ENCODE results near the gene PHF21B.

PHF21B gene

GRCh38 chr22:44936201-44936600, 73.6 kb downstream of the PHF21B start:
- TF ChIP-seq POU2F2 (IDR thresholded peaks at IDR 0.05; ENCODE audit: low read depth, low read length) (no peak), POLR2A (IDR thresholded peaks at IDR 0.05; ENCODE audit: low read depth, low read length) (no peak), POLR2AphosphoS5 (IDR thresholded peaks at IDR 0.05; ENCODE audit: low read depth, low read length) (no peak), TAF1 (IDR thresholded peaks at IDR 0.05; ENCODE audit: low read depth, low read length) (no peak), SPI1 (IDR thresholded peaks at IDR 0.05; ENCODE audit: low read depth, low read length) (no peak), PAX5 (IDR thresholded peaks at IDR 0.05; ENCODE audit: insufficient read depth, low read length, severe bottlenecking) (no peak)
- DNase-seq (ENCODE audit: insufficient read length, low spot score): no peak
- no peak for FAIRE-seq

DNA sequence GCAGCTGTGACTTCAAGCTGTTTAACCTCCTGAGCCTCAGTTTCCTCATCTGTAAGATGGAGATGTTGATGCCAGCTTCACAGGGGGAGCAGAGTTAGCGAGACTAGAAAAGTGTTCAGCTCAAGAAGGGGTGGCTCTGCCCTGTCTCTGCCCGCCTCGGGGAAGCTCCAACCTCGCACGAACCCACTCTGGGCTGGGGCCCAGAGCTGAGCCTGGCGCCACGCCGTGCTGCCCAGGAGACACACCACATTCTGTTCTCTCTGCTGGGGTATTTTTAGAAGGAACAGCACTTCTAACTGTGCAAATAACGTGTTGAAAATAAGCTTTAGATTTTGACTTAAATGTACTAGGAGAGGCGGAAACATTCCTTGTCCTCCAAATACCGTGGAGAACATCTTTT, 74.1 kb downstream of the PHF21B start:
- FAIRE-seq (no peak), DNase-seq (ENCODE audit: insufficient read length, low spot score) (no peak)
- TF ChIP-seq TAF1 (IDR thresholded peaks at IDR 0.05; ENCODE audit: low read depth, low read length) (no peak), POU2F2 (IDR thresholded peaks at IDR 0.05; ENCODE audit: low read depth, low read length) (no peak), PAX5 (IDR thresholded peaks at IDR 0.05; ENCODE audit: insufficient read depth, low read length, severe bottlenecking) (no peak), POLR2A (IDR thresholded peaks at IDR 0.05; ENCODE audit: low read depth, low read length) (no peak), POLR2AphosphoS5 (IDR thresholded peaks at IDR 0.05; ENCODE audit: low read depth, low read length) (no peak), SPI1 (IDR thresholded peaks at IDR 0.05; ENCODE audit: low read depth, low read length) (no peak)

DNA sequence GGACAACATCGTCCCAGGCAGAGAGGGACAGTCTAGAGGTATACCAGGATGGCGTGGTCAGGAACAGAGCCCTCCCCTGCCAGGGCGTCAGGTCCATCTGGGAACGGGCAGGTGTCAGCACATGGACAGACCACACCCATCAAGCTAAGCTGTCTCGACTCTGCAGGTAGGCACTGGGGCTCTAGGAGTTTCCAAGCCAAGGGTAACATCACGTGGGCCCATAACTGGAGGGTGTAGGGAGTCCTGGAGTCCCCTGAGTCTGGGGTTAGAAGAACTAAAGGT, 75.4 kb downstream of the PHF21B start:
- TF ChIP-seq PAX5 (IDR thresholded peaks at IDR 0.05; ENCODE audit: insufficient read depth, low read length, severe bottlenecking) (no peak), POLR2AphosphoS5 (IDR thresholded peaks at IDR 0.05; ENCODE audit: low read depth, low read length) (no peak)
- DNase-seq (ENCODE audit: insufficient read length, low spot score): no peak
- no peak for FAIRE-seq

GRCh38 chr22:44933666-44934453, 75.9 kb downstream of the PHF21B start:
- DNase-seq (ENCODE audit: insufficient read length, low spot score): no peak
- no peak for FAIRE-seq
- TF ChIP-seq POLR2AphosphoS5 (IDR thresholded peaks at IDR 0.05; ENCODE audit: low read depth, low read length): no peak
- TF ChIP-seq SPI1 (IDR thresholded peaks at IDR 0.05; ENCODE audit: low read depth, low read length): no peak
- no peak for TF ChIP-seq TAF1 (IDR thresholded peaks at IDR 0.05; ENCODE audit: low read depth, low read length)
- no peak for TF ChIP-seq POU2F2 (IDR thresholded peaks at IDR 0.05; ENCODE audit: low read depth, low read length)
- TF ChIP-seq PAX5 (IDR thresholded peaks at IDR 0.05; ENCODE audit: insufficient read depth, low read length, severe bottlenecking): no peak
- no peak for TF ChIP-seq POLR2A (IDR thresholded peaks at IDR 0.05; ENCODE audit: low read depth, low read length)

DNA sequence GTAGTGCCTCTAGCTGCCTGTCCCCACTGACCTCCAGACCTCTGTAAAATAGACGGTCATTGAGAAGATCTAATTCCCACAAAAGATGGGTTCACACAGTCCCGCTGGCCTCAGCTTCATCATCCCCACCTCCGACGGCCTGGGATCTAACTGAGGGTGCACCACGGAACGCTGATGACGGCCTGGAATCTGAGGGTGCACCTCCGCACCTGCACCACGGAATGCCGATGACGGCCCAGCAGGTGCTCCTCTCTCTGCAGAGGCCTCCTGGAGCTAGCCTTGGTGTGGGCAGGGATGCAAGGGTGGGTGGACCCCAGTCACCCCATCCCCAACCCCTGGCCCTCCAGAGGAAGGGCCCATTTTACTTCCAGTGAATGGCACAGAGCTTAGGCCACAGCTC, 77.3 kb downstream of the PHF21B start:
- FAIRE-seq (no peak), DNase-seq (ENCODE audit: insufficient read length, low spot score) (no peak)
- TF ChIP-seq POU2F2 (IDR thresholded peaks at IDR 0.05; ENCODE audit: low read depth, low read length): no peak
- TF ChIP-seq PAX5 (IDR thresholded peaks at IDR 0.05; ENCODE audit: insufficient read depth, low read length, severe bottlenecking): no peak
- TF ChIP-seq SPI1 (IDR thresholded peaks at IDR 0.05; ENCODE audit: low read depth, low read length): no peak
- TF ChIP-seq TAF1 (IDR thresholded peaks at IDR 0.05; ENCODE audit: low read depth, low read length): no peak
- TF ChIP-seq POLR2A (IDR thresholded peaks at IDR 0.05; ENCODE audit: low read depth, low read length): no peak
- TF ChIP-seq POLR2AphosphoS5 (IDR thresholded peaks at IDR 0.05; ENCODE audit: low read depth, low read length): no peak

- DNase-seq (ENCODE audit: insufficient read length, low spot score): no peak
- TF ChIP-seq POLR2A (IDR thresholded peaks at IDR 0.05; ENCODE audit: low read depth, low read length) (no peak), POLR2AphosphoS5 (IDR thresholded peaks at IDR 0.05; ENCODE audit: low read depth, low read length) (no peak), TAF1 (IDR thresholded peaks at IDR 0.05; ENCODE audit: low read depth, low read length) (no peak)
- FAIRE-seq: no peak
Measured at GRCh38 chr22:44931766-44932165, 78.0 kb downstream of the PHF21B start.

GRCh38 chr22:44931077-44931540, 78.7 kb downstream of the PHF21B start:
- DNase-seq (ENCODE audit: insufficient read length, low spot score): no peak
- TF ChIP-seq TAF1 (IDR thresholded peaks at IDR 0.05; ENCODE audit: low read depth, low read length) (no peak), POLR2AphosphoS5 (IDR thresholded peaks at IDR 0.05; ENCODE audit: low read depth, low read length) (no peak), POU2F2 (IDR thresholded peaks at IDR 0.05; ENCODE audit: low read depth, low read length) (no peak), SPI1 (IDR thresholded peaks at IDR 0.05; ENCODE audit: low read depth, low read length) (no peak), PAX5 (IDR thresholded peaks at IDR 0.05; ENCODE audit: insufficient read depth, low read length, severe bottlenecking) (no peak), POLR2A (IDR thresholded peaks at IDR 0.05; ENCODE audit: low read depth, low read length) (no peak)
- FAIRE-seq: no peak

DNA sequence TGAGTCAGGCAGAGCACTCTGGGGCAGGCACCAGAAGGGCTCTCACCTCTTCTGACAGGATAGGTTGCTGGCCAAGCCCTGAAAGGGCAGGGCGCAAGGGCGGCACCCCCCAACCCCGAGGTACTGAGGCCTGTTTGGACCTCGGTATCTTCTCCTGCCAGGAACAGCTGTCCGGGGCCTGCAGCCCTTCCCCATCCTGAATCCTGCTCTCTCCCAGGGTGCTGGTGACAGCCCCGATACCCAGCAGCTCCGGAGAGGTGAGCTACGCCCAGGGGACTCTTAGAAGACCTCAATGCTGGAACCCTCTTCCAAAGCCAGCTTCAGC, 79.1 kb downstream of the PHF21B start:
- DNase-seq (ENCODE audit: insufficient read length, low spot score) (no peak), FAIRE-seq (no peak)
- TF ChIP-seq POLR2AphosphoS5 (IDR thresholded peaks at IDR 0.05; ENCODE audit: low read depth, low read length): no peak
- TF ChIP-seq SPI1 (IDR thresholded peaks at IDR 0.05; ENCODE audit: low read depth, low read length): no peak

GRCh38 chr22:44930016-44930710, 79.6 kb downstream of the PHF21B start:
- DNase-seq (ENCODE audit: insufficient read length, low spot score) (no peak), FAIRE-seq (no peak)
- TF ChIP-seq POU2F2 (IDR thresholded peaks at IDR 0.05; ENCODE audit: low read depth, low read length): no peak
- no peak for TF ChIP-seq POLR2A (IDR thresholded peaks at IDR 0.05; ENCODE audit: low read depth, low read length)
- TF ChIP-seq PAX5 (IDR thresholded peaks at IDR 0.05; ENCODE audit: insufficient read depth, low read length, severe bottlenecking): no peak
- no peak for TF ChIP-seq SPI1 (IDR thresholded peaks at IDR 0.05; ENCODE audit: low read depth, low read length)
- no peak for TF ChIP-seq POLR2AphosphoS5 (IDR thresholded peaks at IDR 0.05; ENCODE audit: low read depth, low read length)
- TF ChIP-seq TAF1 (IDR thresholded peaks at IDR 0.05; ENCODE audit: low read depth, low read length): no peak

- no peak for DNase-seq (ENCODE audit: insufficient read length, low spot score)
- FAIRE-seq: no peak
- TF ChIP-seq POLR2AphosphoS5 (IDR thresholded peaks at IDR 0.05; ENCODE audit: low read depth, low read length) (no peak), SPI1 (IDR thresholded peaks at IDR 0.05; ENCODE audit: low read depth, low read length) (no peak), POLR2A (IDR thresholded peaks at IDR 0.05; ENCODE audit: low read depth, low read length) (no peak), PAX5 (IDR thresholded peaks at IDR 0.05; ENCODE audit: insufficient read depth, low read length, severe bottlenecking) (no peak), TAF1 (IDR thresholded peaks at IDR 0.05; ENCODE audit: low read depth, low read length) (no peak), POU2F2 (IDR thresholded peaks at IDR 0.05; ENCODE audit: low read depth, low read length) (no peak)
Measured at GRCh38 chr22:44929359-44930015, 80.3 kb downstream of the PHF21B start.
